Fibroblast of lung (primary cell): Measurements from ENCODE around the gene MAPK4. TPM values are rescaled to one million over a fixed set of nuclear protein-coding genes. Genes with fewer than 3 reads are reported as not detected.

Experiments used
- DNase-seq, 2 donors: peaks; one replicate each; pipeline versions ENCODE4 v3.0.0 to v3.0.0-alpha.2; 2010; ENCODE audit warnings: low read depth in 2 of 2
- H2AFZ ChIP-seq: 2 replicates; pipeline ENCODE4 v1.5.1; 2012; ENCODE audit warnings: low read length, control low read depth, inconsistent platforms
- H3K27ac ChIP-seq: 2 replicates; pipeline ENCODE4 v1.5.1; 2011; ENCODE audit warnings: low read length, control low read depth; ENCODE audit not compliant: insufficient read depth
- H3K27me3 ChIP-seq: 2 replicates; pipeline ENCODE4 v1.5.1; 2011; ENCODE audit warnings: mild to moderate bottlenecking, low read length; ENCODE audit not compliant: control insufficient read depth, insufficient read depth
- H3K36me3 ChIP-seq: 2 replicates; pipeline ENCODE4 v1.5.1; 2011; ENCODE audit warnings: low read length; ENCODE audit not compliant: control insufficient read depth, insufficient read depth
- H3K4me1 ChIP-seq: 2 replicates; pipeline ENCODE4 v1.5.1; 2011; ENCODE audit warnings: low read length; ENCODE audit not compliant: control insufficient read depth, insufficient read depth; ENCODE audit errors: extremely low read depth
- H3K4me2 ChIP-seq: 2 replicates; pipeline ENCODE4 v1.5.1; 2011; ENCODE audit warnings: low read length, control low read depth; ENCODE audit not compliant: insufficient read depth; ENCODE audit errors: extremely low read depth
- H3K4me3 ChIP-seq, 4 experiments: fragments of 200-600 bp in 1 of 4; sonication (generic) in 1 of 4; replicated peaks in 1 of 4; 2 replicates each; pipeline ENCODE4 v1.5.1; 2011 to 2016; ENCODE audit warnings: low read length in 4 of 4, low read depth in 3 of 4, mild to moderate bottlenecking in 3 of 4, control low read depth in 2 of 4, inconsistent platforms in 1 of 4, mixed read lengths in 1 of 4; ENCODE audit not compliant: insufficient read depth in 1 of 4; ENCODE audit errors: control extremely low read depth in 1 of 4
- H3K79me2 ChIP-seq: 2 replicates; pipeline ENCODE4 v1.5.1; 2012; ENCODE audit warnings: mild to moderate bottlenecking, low read length, inconsistent platforms; ENCODE audit not compliant: control insufficient read depth, insufficient read depth
- H3K9ac ChIP-seq: 2 replicates; pipeline ENCODE4 v1.5.1; 2011; ENCODE audit warnings: mild to moderate bottlenecking, low read length, control low read depth; ENCODE audit not compliant: insufficient read depth
- H3K9me3 ChIP-seq: 2 replicates; pipeline ENCODE4 v1.5.1; 2012; ENCODE audit warnings: low read depth, low read length; ENCODE audit not compliant: control insufficient read depth, insufficient read depth
- H4K20me1 ChIP-seq: 2 replicates; pipeline ENCODE4 v1.5.1; 2011; ENCODE audit warnings: low read length; ENCODE audit not compliant: control insufficient read depth, insufficient read depth; ENCODE audit errors: extremely low read depth
- EZH2 ChIP-seq: IDR thresholded peaks from 2 replicates; pipeline ENCODE4 v1.5.1; 2012; ENCODE audit warnings: low read length, control low read depth, mild to moderate bottlenecking; ENCODE audit errors: missing control alignments
- polyA plus RNA-seq, 2 donors: library from polyadenylated mRNA; depleted of rRNA in 1 of 2; stranded (reverse) in 1 of 2; unstranded in 1 of 2; fragments of >200 nt; gene quantifications; 2 replicates each; pipeline ENCODE4 v1.2.1, GENCODE V29; 2011 to 2012; ENCODE audit warnings: missing spikeins in 1 of 2
- total RNA-seq: library from RNA; depleted of rRNA; stranded (reverse); fragments of >200 nt; gene quantifications from 2 replicates; pipeline ENCODE4 v1.2.1, GENCODE V29; 2014
- TF ChIP-seq, protein P1 (sequence below), 2 donors: IDR thresholded peaks in 1 of 2; conservative IDR thresholded peaks in 1 of 2; 1 replicate in 1 of 2; 2 replicates in 1 of 2; pipeline ENCODE4 v1.5.1; 2011 to 2012; ENCODE audit warnings: low read length in 2 of 2, control low read depth in 1 of 2, inconsistent platforms in 1 of 2, low read depth in 1 of 2, mild to moderate bottlenecking in 1 of 2

Gene MAPK4
- total and polyA plus RNA-seq, 2 donors (not counting 1 experiment from before 2014, with no cell fraction given): not detected

DNA sequence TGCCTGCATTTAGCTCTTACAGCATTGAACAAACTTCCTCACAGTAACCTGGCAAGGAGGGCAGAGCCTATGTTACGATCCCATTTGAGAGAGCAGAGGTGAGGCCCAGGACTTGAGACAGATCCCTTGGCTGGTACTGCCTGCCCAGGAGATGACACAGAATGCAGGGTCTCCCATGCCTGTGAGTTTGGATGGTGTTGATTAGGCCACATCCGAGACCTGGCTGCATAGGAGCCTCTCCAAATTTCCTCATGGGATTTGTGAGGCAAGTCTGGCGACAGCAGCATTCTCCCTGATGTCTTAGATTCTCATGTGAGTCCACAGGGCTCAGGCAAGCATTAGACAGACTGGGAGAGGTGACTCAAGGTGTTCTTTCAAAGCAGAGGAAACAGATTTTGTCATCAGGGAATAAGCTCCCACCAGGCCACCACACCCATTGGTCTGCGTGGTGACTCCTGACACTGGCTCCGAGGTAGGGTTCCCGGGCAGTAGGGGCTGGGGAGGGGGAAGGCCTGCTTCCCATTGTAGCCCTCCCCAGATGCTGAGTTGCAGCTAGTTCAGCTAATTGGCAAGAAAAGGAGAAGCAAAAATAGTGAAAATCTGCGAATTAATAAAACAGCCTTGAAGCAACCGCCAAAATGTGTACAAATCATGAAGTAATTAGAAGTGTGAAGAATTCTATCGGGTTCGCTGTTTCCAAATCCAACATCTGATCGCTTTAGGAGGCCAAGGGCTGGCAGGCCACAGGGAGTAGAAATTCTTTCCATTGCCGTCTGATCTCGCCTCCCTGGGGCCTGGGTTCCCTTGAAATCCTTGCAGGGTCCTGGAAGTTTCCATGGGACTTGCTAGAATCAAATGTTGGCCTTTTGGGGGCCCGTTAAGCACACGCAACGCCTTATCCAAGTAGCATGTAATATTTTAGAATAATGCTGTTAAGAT, 68.0 kb downstream of the MAPK4 start:
- H3K9me3 ChIP-seq: no peaks in the 10 kb centered on the region
- H3K27ac ChIP-seq: no peak overlapping the region
- H3K27me3 ChIP-seq: no peaks in the 10 kb centered on the region
- H4K20me1 ChIP-seq: no peaks in the 10 kb centered on the region
- no peak overlapping the region for H2AFZ ChIP-seq
- H3K4me2 ChIP-seq: no peak overlapping the region
- TF ChIP-seq, protein P1, sequence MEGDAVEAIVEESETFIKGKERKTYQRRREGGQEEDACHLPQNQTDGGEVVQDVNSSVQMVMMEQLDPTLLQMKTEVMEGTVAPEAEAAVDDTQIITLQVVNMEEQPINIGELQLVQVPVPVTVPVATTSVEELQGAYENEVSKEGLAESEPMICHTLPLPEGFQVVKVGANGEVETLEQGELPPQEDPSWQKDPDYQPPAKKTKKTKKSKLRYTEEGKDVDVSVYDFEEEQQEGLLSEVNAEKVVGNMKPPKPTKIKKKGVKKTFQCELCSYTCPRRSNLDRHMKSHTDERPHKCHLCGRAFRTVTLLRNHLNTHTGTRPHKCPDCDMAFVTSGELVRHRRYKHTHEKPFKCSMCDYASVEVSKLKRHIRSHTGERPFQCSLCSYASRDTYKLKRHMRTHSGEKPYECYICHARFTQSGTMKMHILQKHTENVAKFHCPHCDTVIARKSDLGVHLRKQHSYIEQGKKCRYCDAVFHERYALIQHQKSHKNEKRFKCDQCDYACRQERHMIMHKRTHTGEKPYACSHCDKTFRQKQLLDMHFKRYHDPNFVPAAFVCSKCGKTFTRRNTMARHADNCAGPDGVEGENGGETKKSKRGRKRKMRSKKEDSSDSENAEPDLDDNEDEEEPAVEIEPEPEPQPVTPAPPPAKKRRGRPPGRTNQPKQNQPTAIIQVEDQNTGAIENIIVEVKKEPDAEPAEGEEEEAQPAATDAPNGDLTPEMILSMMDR (conservative IDR thresholded peaks at IDR 0.05 in 1 of 2, IDR thresholded peaks at IDR 0.05 in 1 of 2; ENCODE audit: low read depth in 1 of 2, low read length in 2 of 2): no peak
- DNase-seq: no peak
- H3K4me1 ChIP-seq: no peaks in the 10 kb centered on the region
- no peak overlapping the region for H3K4me3 ChIP-seq
- no peak overlapping the region for H3K9ac ChIP-seq
- H3K36me3 ChIP-seq: no peaks in the 10 kb centered on the region
- no peaks in the 10 kb centered on the region for H3K79me2 ChIP-seq

DNA sequence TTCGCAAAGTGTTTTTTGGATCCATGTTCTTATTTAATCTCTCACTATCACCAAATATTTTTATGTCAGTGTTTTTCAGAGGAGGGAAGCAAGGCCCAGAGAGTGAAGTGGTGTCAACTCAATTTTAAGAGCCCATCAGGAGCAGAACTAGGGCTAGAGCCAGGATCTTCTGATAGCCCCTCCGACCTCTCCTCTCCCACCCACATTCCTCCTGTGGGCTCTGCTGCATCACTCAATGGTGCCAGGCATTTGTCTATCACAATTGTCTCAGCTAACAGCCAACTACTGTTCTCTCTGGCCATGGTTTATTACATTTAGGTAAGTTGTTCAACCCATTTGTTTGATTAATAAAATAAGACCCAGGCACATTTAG, 68.6 kb downstream of the MAPK4 start:
- Histone ChIP-seq H4K20me1 (no peaks in the 10 kb centered on the region), H3K27ac (no peak overlapping the region), H3K4me2 (no peak overlapping the region), H3K36me3 (no peaks in the 10 kb centered on the region), H3K9me3 (no peaks in the 10 kb centered on the region), H3K4me1 (no peaks in the 10 kb centered on the region), H2AFZ (no peak overlapping the region), H3K27me3 (no peaks in the 10 kb centered on the region), H3K4me3 (no peak overlapping the region), H3K79me2 (no peaks in the 10 kb centered on the region), H3K9ac (no peak overlapping the region)
- TF ChIP-seq, protein P1 (conservative IDR thresholded peaks at IDR 0.05 in 1 of 2, IDR thresholded peaks at IDR 0.05 in 1 of 2; ENCODE audit: low read depth in 1 of 2, low read length in 2 of 2): no peak
- no peak for TF ChIP-seq EZH2
- DNase-seq: no peak

GRCh38 chr18:50629148-50629631, 69.3 kb downstream of the MAPK4 start:
- Histone ChIP-seq H4K20me1 (no peaks in the 10 kb centered on the region), H3K4me2 (no peak overlapping the region), H2AFZ (no peak overlapping the region), H3K4me3 (no peak overlapping the region), H3K79me2 (no peaks in the 10 kb centered on the region), H3K9me3 (no peaks in the 10 kb centered on the region), H3K27ac (no peak overlapping the region), H3K27me3 (no peaks in the 10 kb centered on the region), H3K4me1 (no peaks in the 10 kb centered on the region), H3K9ac (no peak overlapping the region), H3K36me3 (no peaks in the 10 kb centered on the region)
- DNase-seq: no peak
- TF ChIP-seq, protein P1 (conservative IDR thresholded peaks at IDR 0.05 in 1 of 2, IDR thresholded peaks at IDR 0.05 in 1 of 2; ENCODE audit: low read depth in 1 of 2, low read length in 2 of 2): no peak
- no peak for TF ChIP-seq EZH2
